Activated CD8-positive, alpha-beta T cell treated with anti-CD3 and anti-CD28 coated beads for 36 hours (primary cell): ENCODE data around the gene C6orf118. TPM values are rescaled to one million over a fixed set of nuclear protein-coding genes. Genes with fewer than 3 reads are reported as not detected.

Experiments
- ATAC-seq: fragments of 200-7000 bp; cut with Tn5 transposase; one replicate; pipeline ENCODE4 v1.10.0; 2021; ENCODE audit warnings: mild to moderate bottlenecking, moderate library complexity
- CTCF ChIA-PET: fragments of 350-600 bp; sonication (Branson Sonifier 250); formaldehyde crosslinking; loops from one replicate; lab custom pipeline; 2021; ENCODE audit warnings: antibody characterized with exemption; lab: Charles Lee
- POLR2A ChIA-PET: fragments of 350-600 bp; sonication (Branson Sonifier 250); formaldehyde crosslinking; loops from one replicate; lab custom pipeline; 2021; ENCODE audit warnings: antibody characterized with exemption; lab: Charles Lee
- DNase-seq: peaks from one replicate; pipeline ENCODE4 v3.0.0-alpha.2; 2020
- H3K27ac Mint-ChIP-seq: one replicate; pipeline ENCODE4 v1.8.0; 2021; ENCODE audit warnings: mild to moderate bottlenecking, mixed read lengths
- H3K27me3 Mint-ChIP-seq: one replicate; pipeline ENCODE4 v1.8.0; 2021; ENCODE audit warnings: mixed read lengths
- H3K36me3 Mint-ChIP-seq: one replicate; pipeline ENCODE4 v1.8.0; 2021; ENCODE audit warnings: low read depth, mixed read lengths
- H3K4me1 Mint-ChIP-seq: one replicate; pipeline ENCODE4 v1.8.0; 2021; ENCODE audit warnings: low read depth, mixed read lengths
- H3K4me3 Mint-ChIP-seq: one replicate; pipeline ENCODE4 v1.8.0; 2021; ENCODE audit warnings: mild to moderate bottlenecking, moderate library complexity, mixed read lengths
- H3K9me3 Mint-ChIP-seq: one replicate; pipeline ENCODE4 v1.8.0; 2021; ENCODE audit warnings: mixed read lengths
- CTCF ChIP-seq: fragments of 200-600 bp; IDR thresholded peaks from one replicate; pipeline ENCODE4 v1.8.0; 2022; ENCODE audit warnings: antibody characterized with exemption, mild to moderate bottlenecking
- intact Hi-C: fragments of 100-400 bp; cut with micrococcal nuclease; formaldehyde crosslinking; loops from one replicate; pipeline ENCODE4 v1.10.0; 2022
- total RNA-seq, 2 experiments: library from RNA; stranded (reverse); gene quantifications; one replicate each; pipeline ENCODE4 v1.2.3, GENCODE V29; 2021

Gene C6orf118
- total RNA-seq, 2 experiments from 2014 or later = not detected

GRCh38 chr6:165245701-165246100 is 63.7 kb downstream of the C6orf118 start:
- TF ChIP-seq CTCF = no peak
- no peak for DNase-seq
- POLR2A ChIA-PET = no interaction called here
- Mint-ChIP-seq H3K27ac (no peak overlapping the region), H3K9me3 (peaks cover 4% of the 10 kb centered on the region), H3K27me3 (no peaks in the 10 kb centered on the region), H3K36me3 (no peaks in the 10 kb centered on the region), H3K4me3 (no peak overlapping the region), H3K4me1 (no peaks in the 10 kb centered on the region)
- CTCF ChIA-PET = no interaction called here
- ATAC-seq = no peak
- intact Hi-C loops = no loop called here

GRCh38 chr6:165245287-165245686 is 64.1 kb downstream of the C6orf118 start:
- H3K4me1 Mint-ChIP-seq = no peaks in the 10 kb centered on the region
- ChIA-PET POLR2A (no interaction called here), CTCF (no interaction called here)
- no peaks in the 10 kb centered on the region for H3K36me3 Mint-ChIP-seq
- no peak for ATAC-seq
- no peaks in the 10 kb centered on the region for H3K27me3 Mint-ChIP-seq
- no peak overlapping the region for H3K4me3 Mint-ChIP-seq
- no peak for TF ChIP-seq CTCF
- DNase-seq = no peak
- intact Hi-C loops = no loop called here
- H3K9me3 Mint-ChIP-seq = peaks cover 4% of the 10 kb centered on the region
- no peak overlapping the region for H3K27ac Mint-ChIP-seq

GRCh38 chr6:165244524-165245247 is 64.7 kb downstream of the C6orf118 start:
- Mint-ChIP-seq H3K9me3 (peaks cover 2% of the 10 kb centered on the region), H3K4me3 (no peak overlapping the region), H3K4me1 (no peaks in the 10 kb centered on the region), H3K27ac (no peak overlapping the region), H3K36me3 (no peaks in the 10 kb centered on the region), H3K27me3 (no peaks in the 10 kb centered on the region)
- intact Hi-C loops = no loop called here
- ChIA-PET CTCF (no interaction called here), POLR2A (no interaction called here)
- DNase-seq = no peak
- TF ChIP-seq CTCF = no peak
- no peak for ATAC-seq

GRCh38 chr6:165243801-165244200 is 65.6 kb downstream of the C6orf118 start:
- Mint-ChIP-seq H3K27me3 (no peaks in the 10 kb centered on the region), H3K36me3 (no peaks in the 10 kb centered on the region), H3K4me3 (no peak overlapping the region), H3K27ac (no peak overlapping the region), H3K4me1 (no peaks in the 10 kb centered on the region), H3K9me3 (peaks cover 2% of the 10 kb centered on the region)
- ChIA-PET POLR2A (no interaction called here), CTCF (no interaction called here)
- DNase-seq = no peak
- TF ChIP-seq CTCF = no peak
- intact Hi-C loops = no loop called here
- no peak for ATAC-seq

GRCh38 chr6:165236326-165236725 is 73.1 kb downstream of the C6orf118 start:
- H3K36me3 Mint-ChIP-seq = no peaks in the 10 kb centered on the region
- ChIA-PET POLR2A (no interaction called here), CTCF (no interaction called here)
- no peaks in the 10 kb centered on the region for H3K27me3 Mint-ChIP-seq
- no peak overlapping the region for H3K27ac Mint-ChIP-seq
- no peaks in the 10 kb centered on the region for H3K4me1 Mint-ChIP-seq
- ATAC-seq (no peak), DNase-seq (no peak)
- no peak overlapping the region for H3K4me3 Mint-ChIP-seq
- H3K9me3 Mint-ChIP-seq = peaks cover 24% of the 10 kb centered on the region
- TF ChIP-seq CTCF = no peak
- intact Hi-C loops = no loop called here
